Fibroblast of upper back skin (primary cell): ENCODE measurements around the gene NEDD4L.

Experiments
- DNase-seq: peaks from one replicate; pipeline ENCODE4 v3.0.0-alpha.2; 2013

Gene NEDD4L

DNA sequence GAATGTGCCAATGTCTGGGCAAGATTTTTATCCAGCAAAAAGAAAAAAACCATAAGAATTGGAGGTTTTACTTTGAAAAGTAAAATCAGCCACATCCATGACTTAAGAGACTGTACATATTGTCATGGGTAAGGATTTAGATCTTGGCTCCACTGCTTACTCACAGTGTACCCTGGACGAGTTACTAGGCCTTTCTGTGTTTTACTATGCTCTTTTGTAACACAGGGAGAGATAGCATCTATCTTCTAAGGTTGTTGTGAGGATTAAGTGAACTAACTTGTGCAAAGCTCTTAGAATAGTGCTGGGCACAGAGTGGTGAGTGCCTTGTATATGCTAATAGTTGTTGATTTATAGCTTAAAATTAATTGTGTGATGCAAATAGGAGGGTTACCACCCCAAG, 255.9 kb downstream of the NEDD4L start:
- DNase-seq: no peak

GRCh38 chr18:58300867-58301266, 256.8 kb downstream of the NEDD4L start:
- DNase-seq: no peak

- DNase-seq: no peak
These were observed 258.8 kb downstream of the NEDD4L start for GRCh38 chr18:58302811-58303210.

DNA sequence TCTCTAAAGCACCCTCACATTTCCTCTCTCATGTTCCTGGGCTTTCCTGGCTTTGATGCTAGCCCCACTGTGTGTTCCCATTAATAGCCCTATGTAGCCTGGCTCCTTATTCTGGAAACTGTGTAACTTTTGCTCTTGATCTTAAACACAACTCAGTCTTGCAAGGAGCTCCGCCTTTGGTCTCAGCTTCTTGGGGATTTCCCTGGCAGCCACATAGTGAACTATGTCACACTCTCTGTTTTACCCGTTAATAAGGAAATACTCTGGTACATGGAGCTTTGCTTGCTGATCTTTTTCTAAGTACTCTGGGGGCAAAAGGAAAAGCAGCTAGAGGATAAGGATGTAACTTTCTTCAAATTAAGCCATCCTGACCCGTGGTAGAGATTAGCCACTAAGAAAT, 259.3 kb downstream of the NEDD4L start:
- no peak for DNase-seq

DNA sequence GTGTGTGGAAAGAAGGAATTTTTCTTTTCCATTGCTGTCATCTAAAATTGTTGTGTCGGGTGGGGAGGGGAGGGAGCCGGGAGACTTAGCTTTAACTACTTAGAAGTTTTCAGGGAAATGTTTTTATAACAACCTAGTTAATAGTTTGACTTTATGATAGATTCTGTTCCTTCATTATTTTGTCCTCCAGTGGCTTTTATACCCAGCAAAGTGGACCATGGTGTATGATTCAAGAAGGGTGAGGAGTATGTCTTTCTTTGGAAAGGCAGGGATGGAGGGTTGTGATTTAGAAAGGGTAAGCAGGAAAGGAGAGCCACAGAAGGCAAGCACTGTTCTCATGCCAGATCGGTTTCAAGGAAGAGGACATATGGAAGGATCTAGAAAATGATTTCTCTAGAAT, 261.8 kb downstream of the NEDD4L start:
- DNase-seq: no peak

GRCh38 chr18:58307441-58307840, 263.4 kb downstream of the NEDD4L start:
- DNase-seq: no peak

DNA sequence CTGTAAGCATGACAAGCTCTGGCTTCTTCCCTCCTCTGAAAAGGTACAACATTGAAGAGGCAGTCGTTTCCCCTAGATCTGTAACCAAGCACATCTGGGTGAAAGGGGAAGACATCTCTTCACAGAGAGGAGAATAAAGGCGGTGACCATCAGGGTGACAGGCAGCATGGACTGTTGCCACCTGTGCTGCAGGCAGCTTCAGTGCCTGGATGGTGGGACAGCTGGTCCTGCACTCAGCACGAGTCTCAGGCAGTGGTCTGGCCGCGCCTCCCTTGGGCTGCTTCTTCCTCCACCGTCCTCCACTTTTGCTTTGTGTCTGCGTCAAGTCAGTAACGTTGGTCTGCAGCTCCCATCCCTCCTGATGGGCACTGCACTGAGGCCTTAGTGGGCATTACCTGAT, 264.4 kb downstream of the NEDD4L start:
- no peak for DNase-seq

- DNase-seq: no peak
These were observed 265.1 kb downstream of the NEDD4L start for GRCh38 chr18:58309099-58309498.

GRCh38 chr18:58309610-58310239, 265.7 kb downstream of the NEDD4L start:
- no peak for DNase-seq

- DNase-seq: no peak
These were observed 266.5 kb downstream of the NEDD4L start for GRCh38 chr18:58310517-58310916.

DNA sequence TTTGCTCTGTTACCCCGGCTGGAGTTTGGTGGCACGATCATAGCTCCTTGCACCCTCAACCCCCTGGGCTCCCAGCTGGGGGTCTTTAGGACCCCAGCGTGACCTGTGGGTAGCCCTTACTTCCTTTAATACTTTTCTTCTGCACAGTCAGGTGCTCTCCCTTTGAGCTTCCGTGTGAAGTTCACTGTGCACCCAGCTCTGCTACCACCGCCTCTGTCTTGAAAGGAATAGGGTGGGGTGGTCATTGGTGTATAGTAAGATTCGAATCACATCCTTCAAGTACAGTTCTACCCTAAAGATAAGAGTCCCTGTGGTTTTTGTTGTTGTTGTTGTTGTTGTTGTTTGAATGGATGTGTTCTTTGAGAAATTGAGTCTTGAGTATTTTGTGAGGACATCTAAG, 267.4 kb downstream of the NEDD4L start:
- no peak for DNase-seq

GRCh38 chr18:58313491-58314032, 269.5 kb downstream of the NEDD4L start:
- DNase-seq: no peak

GRCh38 chr18:58314284-58314683, 270.3 kb downstream of the NEDD4L start:
- peak; percentile 92 for DNase-seq

DNA sequence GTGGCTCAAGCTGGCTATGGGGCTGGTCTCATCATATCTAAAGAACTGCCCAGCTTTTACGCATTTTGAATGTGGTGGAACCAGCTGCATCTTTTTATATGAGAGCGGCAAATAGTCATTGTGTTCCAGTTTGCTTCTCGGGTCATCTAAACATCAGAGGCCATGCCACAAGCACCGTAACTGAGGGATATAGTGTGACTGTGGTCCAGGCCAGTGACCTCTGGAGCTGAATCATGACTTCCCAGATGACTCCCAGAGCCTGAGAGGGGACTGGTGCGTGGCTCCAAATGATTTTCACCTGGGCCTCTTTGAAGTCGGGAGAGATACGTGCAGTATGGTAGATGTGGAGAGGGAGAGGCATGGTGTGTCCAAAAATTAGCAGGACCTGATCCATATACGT, 271.0 kb downstream of the NEDD4L start:
- no peak for DNase-seq

GRCh38 chr18:58315739-58316215, 271.8 kb downstream of the NEDD4L start:
- no peak for DNase-seq

GRCh38 chr18:58316396-58317342, 272.6 kb downstream of the NEDD4L start:
- no peak for DNase-seq

GRCh38 chr18:58319719-58320118, 275.7 kb downstream of the NEDD4L start:
- DNase-seq: no peak

DNA sequence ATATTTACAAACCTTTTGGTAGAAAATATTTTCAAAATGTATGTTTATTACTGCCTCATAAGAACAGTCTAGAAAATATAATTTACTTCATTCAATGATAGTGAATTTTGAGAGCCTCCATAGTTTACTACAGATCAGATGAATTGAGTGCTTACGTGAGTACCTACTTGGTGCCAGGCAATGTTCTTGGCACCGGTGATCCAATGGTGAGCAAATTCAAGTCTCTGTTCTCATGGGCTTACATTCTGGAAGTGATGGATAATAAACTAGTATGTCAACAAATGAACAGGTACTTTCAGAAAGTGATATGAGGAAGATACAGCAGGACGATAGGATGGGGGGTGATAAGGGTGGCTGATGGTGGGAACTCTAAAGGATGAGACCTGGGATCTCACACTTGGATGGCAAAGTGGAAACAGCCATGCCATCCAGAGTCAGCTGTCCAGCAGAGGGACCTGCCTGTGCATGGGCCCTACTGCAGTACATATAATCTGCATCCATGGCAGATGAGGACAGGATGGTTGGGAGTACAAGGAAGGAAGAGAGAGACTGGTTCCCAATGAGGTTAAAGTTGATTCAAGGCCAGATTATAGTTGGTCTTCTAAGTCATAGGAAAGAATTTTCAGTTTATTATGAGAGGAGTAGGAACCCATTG, 277.0 kb downstream of the NEDD4L start:
- no peak for DNase-seq

- peak; percentile 75 for DNase-seq
These were observed 278.0 kb downstream of the NEDD4L start for GRCh38 chr18:58321986-58322385.

GRCh38 chr18:58322464-58322863, 278.4 kb downstream of the NEDD4L start:
- DNase-seq: no peak

- DNase-seq: no peak
These were observed 280.1 kb downstream of the NEDD4L start for GRCh38 chr18:58323866-58324762.

GRCh38 chr18:58324824-58325480, 280.9 kb downstream of the NEDD4L start:
- peak; percentile 65 for DNase-seq
